Measurements from ENCODE around the gene TEC. TPM values are rescaled to one million over a fixed set of nuclear protein-coding genes. Genes with fewer than 3 reads are reported as not detected.

Gene TEC
- total and polyA plus RNA-seq, 8 donors: 0.81 to 7.0 (median 2.0) TPM

GRCh38 chr4:48195853-48196252 lies 73.8 kb downstream of the TEC start:
- WGBS, 5 donors: 84 to 96% (median 90%) methylated on average over 3 of the region's 3 CpGs
- intact Hi-C loops (cut with DNase I; ENCODE audit: low total_unique reads): no loop called here

GRCh38 chr4:48195374-48195773 lies 74.3 kb downstream of the TEC start:
- 6 to 16% (median 14%) methylated on average over 3 of the region's 3 CpGs for WGBS, 5 donors
- H3K36me3 ChIP-seq: no peaks in the 10 kb centered on the region
- TF ChIP-seq POLR2AphosphoS5 (IDR thresholded peaks at IDR 0.05) (no peak), POLR2A (IDR thresholded peaks at IDR 0.05) (no peak), EP300 (IDR thresholded peaks at IDR 0.05) (no peak)
- TF ChIP-seq, protein P1, sequence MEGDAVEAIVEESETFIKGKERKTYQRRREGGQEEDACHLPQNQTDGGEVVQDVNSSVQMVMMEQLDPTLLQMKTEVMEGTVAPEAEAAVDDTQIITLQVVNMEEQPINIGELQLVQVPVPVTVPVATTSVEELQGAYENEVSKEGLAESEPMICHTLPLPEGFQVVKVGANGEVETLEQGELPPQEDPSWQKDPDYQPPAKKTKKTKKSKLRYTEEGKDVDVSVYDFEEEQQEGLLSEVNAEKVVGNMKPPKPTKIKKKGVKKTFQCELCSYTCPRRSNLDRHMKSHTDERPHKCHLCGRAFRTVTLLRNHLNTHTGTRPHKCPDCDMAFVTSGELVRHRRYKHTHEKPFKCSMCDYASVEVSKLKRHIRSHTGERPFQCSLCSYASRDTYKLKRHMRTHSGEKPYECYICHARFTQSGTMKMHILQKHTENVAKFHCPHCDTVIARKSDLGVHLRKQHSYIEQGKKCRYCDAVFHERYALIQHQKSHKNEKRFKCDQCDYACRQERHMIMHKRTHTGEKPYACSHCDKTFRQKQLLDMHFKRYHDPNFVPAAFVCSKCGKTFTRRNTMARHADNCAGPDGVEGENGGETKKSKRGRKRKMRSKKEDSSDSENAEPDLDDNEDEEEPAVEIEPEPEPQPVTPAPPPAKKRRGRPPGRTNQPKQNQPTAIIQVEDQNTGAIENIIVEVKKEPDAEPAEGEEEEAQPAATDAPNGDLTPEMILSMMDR (IDR thresholded peaks at IDR 0.05): no peak
- peaks cover 0 to 10% (median 4%) of the 10 kb centered on the region in 4 donors for H3K4me1 ChIP-seq
- DNase-seq: peak in 1 of 2 donors; percentile 39
- intact Hi-C loops (cut with DNase I; ENCODE audit: low total_unique reads): no loop called here
- no peak overlapping the region for H3K4me3 ChIP-seq
- no peak overlapping the region for H3K27ac ChIP-seq
- H3K9me3 ChIP-seq: no peaks in the 10 kb centered on the region
- no peaks in the 10 kb centered on the region for H3K27me3 ChIP-seq

More at GRCh38 chr4:48195853-48196252, 73.8 kb downstream of the TEC start:
- Histone ChIP-seq H3K27me3 (no peaks in the 10 kb centered on the region), H3K4me1 (peaks cover 0 to 10% (median 4%) of the 10 kb centered on the region in 4 donors), H3K9me3 (no peaks in the 10 kb centered on the region), H3K4me3 (no peak overlapping the region), H3K27ac (no peak overlapping the region), H3K36me3 (no peaks in the 10 kb centered on the region)
- DNase-seq: no peak
- TF ChIP-seq POLR2AphosphoS5 (IDR thresholded peaks at IDR 0.05) (no peak), POLR2A (IDR thresholded peaks at IDR 0.05) (no peak), EP300 (IDR thresholded peaks at IDR 0.05) (no peak)
- TF ChIP-seq, protein P1 (IDR thresholded peaks at IDR 0.05): no peak

DNA sequence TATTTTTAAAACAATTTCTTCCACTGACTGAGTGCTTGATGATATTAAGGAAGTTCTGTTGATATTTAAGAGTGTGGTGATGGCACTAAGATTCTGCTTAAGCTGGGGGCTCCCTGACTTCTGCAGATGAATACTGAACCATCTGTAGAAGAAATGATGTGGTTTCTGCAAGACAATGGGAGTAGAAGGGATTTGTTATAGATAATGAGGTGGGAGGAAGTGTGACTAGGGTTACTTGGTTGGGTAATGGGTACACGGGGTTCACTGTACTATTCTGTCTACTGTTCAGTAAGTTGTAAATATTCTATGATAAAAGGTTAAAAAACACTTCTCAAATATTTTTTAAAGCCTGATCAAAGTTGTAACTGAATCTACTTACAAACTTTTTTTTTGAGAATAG lies 74.7 kb downstream of the TEC start:
- intact Hi-C loops (cut with DNase I; ENCODE audit: low total_unique reads): no loop called here
- Histone ChIP-seq H3K27ac (no peak overlapping the region), H3K36me3 (no peaks in the 10 kb centered on the region)

DNA sequence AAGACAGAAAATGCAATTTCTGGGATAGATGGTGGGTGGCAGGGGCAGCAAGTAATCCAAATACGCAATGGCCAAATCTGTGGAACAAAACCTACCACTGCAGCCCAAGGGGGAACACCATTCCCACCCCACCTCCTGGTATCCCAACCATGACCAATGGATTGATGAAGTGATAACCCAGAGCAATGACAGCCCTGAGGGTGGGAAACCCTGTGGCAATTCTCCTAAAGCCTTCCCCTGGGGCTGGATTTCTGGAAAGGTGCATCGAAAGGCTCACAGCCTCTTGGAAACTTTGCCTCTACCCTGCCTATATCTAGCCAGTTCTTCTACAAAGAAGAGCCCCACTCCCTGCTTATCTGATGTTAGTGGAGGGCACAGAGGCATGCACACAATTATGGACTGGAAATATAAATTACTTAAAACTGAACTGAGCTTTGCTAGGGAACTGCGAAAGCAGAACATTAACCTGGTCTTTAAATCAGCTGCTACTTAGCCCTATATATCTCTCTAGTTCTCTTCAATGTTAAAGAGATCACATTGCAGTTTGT lies 75.6 kb downstream of the TEC start:
- no peak for DNase-seq
- Histone ChIP-seq H3K27me3 (no peaks in the 10 kb centered on the region), H3K4me1 (peaks cover 0 to 10% (median 4%) of the 10 kb centered on the region in 4 donors), H3K27ac (no peak overlapping the region), H3K9me3 (no peaks in the 10 kb centered on the region), H3K36me3 (no peaks in the 10 kb centered on the region), H3K4me3 (no peak overlapping the region)
- intact Hi-C loops (cut with DNase I; ENCODE audit: low total_unique reads): no loop called here
- TF ChIP-seq, protein P1 (IDR thresholded peaks at IDR 0.05): no peak
- TF ChIP-seq POLR2AphosphoS5 (IDR thresholded peaks at IDR 0.05): no peak
- TF ChIP-seq EP300 (IDR thresholded peaks at IDR 0.05): no peak
- no peak for TF ChIP-seq POLR2A (IDR thresholded peaks at IDR 0.05)
- WGBS, 5 donors: 86 to 97% (median 93%) methylated on average over 3 of the region's 3 CpGs

More for the DNA sequence above, 74.7 kb downstream of the TEC start:
- no peaks in the 10 kb centered on the region for H3K27me3 ChIP-seq
- no peak for TF ChIP-seq POLR2A (IDR thresholded peaks at IDR 0.05)
- TF ChIP-seq POLR2AphosphoS5 (IDR thresholded peaks at IDR 0.05): no peak
- TF ChIP-seq, protein P1 (IDR thresholded peaks at IDR 0.05): no peak
- no peak for TF ChIP-seq EP300 (IDR thresholded peaks at IDR 0.05)
- peaks cover 0 to 10% (median 4%) of the 10 kb centered on the region in 4 donors for H3K4me1 ChIP-seq
- WGBS, 5 donors: 21 to 56% (median 50%) methylated on average over 1 of the region's 1 CpG
- no peak for DNase-seq
- no peaks in the 10 kb centered on the region for H3K9me3 ChIP-seq
- H3K4me3 ChIP-seq: no peak overlapping the region
